GM18505 (cell line): Measurements from ENCODE around the gene PPM1N.

Experiments
- ATAC-seq: cut with Tn5 transposase; IDR thresholded peaks from one replicate; pipeline ENCODE4 v1.9.1; 2021; ENCODE audit not compliant: unreplicated experiment
- POLR2A ChIP-seq: IDR thresholded peaks from 4 replicates; pipeline ENCODE4 v1.6.1; 2011; ENCODE audit warnings: borderline replicate concordance; ENCODE audit not compliant: insufficient read depth, insufficient read length; ENCODE audit errors: extremely low read depth

Gene PPM1N

DNA sequence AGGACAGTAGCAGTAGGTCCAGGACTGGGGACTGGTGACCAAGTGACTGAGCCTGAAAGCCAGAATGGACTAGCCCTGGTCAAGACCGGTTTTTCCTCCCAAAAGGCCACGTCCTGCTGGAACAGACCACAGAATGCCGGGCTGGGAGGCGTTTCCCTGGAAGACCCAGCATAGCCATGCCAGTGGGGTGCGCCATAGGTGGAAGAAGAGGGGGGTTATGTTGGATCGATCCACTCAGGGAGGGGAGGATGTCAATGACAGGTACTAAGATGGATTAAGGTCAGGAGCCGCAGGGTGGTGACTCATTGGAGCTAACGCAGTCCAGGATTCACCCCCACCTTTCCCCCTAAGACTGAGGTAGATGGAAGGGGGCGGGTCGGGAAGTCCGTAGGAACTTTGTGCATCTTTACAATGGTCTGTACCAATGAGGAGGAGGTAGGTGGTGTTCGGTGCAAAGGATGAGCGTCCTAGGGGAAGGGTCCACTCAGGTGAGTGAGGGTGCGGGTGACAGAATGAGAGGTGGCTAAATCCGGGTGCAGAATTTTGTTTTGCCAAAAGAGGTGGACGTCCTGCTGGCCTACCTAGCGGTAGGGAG, 30.0 kb downstream of the PPM1N start:
- peak; percentile 42 for TF ChIP-seq POLR2A
- no peak for ATAC-seq

DNA sequence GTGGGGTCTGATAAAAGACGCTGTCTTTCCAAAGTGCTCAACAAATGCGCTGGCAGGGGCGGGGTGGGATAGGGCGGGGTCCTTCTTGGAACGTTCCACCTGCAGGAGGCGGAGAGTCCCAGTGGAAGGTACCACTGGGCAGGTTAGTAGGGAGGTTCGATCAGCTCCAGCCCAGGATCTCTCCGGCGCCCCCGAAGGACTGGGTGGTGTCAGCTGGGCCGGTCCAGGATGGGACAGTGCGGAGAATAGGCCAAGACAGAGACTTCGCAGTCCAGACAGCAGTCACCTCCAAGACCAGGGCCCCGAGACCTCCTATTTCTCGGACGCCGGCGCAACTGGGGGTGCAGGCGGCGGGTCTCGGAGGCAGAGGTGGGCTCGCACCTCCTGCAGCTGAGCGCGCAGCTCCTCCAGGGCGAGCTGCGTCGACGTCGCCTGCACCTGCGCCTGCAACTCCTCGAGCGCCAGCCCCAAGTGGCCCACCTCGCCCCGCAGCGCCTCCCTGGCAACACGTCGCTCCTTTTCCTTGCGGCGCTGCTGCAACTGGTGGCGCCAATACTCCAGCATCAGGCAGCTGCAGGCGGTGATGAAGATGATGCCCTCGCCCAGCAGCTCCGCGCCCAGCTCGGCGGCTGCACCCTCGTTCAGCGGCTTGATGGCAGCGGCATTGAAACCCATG, 30.6 kb downstream of the PPM1N start:
- no peak for ATAC-seq
- TF ChIP-seq POLR2A = no peak

DNA sequence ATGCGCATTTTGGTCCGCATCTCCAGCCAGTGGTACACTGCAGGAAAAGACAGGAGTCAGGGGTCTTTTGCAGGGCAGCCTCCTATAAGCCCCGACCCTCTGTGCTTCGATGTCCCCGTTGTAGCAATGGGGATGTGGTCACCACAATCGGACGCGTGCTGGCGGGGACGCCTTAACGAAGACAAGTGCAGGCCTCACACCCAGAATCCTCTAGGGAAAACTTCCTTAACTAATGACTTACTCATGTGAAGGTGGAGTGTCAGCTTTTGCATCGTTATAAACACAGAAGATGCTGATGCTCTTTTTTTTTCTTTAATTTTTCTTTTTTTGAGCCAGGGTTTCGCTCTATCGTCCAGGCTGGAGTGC, 31.2 kb downstream of the PPM1N start:
- no peak for ATAC-seq
- TF ChIP-seq POLR2A = no peak

DNA sequence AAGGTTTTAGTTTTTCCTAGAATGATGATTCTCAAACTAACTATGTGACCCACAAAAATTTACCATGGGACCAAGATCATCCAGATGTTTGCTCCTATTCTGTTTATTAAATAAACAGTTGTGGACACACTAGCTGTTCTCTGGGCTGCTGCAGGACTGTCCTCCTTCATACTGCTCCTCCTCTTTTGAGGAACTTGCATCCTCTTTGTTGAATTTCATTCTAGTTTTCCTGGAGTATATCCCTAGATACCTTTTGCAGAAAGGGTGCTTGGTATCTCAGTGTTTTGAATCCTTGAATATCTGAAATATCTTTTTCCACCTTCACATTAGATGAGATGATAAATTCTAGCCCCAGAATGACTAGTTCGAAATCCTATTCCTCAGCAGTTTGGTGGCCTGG, 33.1 kb downstream of the PPM1N start:
- no peak for TF ChIP-seq POLR2A

DNA sequence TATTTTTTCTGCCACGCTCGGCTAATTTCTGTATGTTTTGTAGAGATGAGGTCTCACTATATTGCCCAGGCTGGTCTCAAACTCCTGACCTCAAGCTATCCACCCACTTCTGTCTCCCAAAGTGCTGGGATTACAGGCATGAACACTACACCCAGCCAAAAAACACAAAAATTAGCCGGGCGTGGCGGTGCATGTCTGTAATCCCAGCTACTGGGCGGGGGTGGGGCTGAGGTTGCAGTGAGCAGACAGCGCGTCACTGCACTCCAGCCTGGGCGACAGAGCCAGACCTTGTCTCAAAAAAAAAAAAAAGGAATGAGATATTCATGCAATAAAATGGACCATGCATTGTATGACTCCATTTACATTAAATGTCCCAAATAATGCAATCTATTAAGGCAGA, 41.2 kb downstream of the PPM1N start:
- no peak for ATAC-seq
- no peak for TF ChIP-seq POLR2A

More for the DNA sequence above, 33.1 kb downstream of the PPM1N start:
- no peak for ATAC-seq

DNA sequence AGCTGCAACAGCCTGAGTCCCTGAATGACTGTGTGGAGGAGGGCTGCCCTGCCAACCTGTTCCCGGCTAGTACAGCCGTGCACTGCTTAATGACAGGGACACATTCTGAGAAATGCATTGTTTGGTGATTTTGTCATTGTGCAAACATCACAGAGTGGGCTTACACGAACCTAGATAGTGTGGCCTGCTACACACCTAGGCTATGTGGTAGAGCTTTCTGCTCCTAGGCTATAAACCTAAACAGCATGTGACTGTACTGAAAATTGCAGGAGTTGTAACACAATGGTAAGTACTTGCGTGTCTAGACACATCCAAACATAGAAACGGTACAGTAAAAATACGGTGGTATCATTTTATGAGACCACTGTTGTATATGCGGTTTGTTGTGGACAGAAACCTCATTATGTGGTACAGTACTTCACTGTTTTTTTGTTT, 44.0 kb downstream of the PPM1N start:
- no peak for TF ChIP-seq POLR2A
- no peak for ATAC-seq

DNA sequence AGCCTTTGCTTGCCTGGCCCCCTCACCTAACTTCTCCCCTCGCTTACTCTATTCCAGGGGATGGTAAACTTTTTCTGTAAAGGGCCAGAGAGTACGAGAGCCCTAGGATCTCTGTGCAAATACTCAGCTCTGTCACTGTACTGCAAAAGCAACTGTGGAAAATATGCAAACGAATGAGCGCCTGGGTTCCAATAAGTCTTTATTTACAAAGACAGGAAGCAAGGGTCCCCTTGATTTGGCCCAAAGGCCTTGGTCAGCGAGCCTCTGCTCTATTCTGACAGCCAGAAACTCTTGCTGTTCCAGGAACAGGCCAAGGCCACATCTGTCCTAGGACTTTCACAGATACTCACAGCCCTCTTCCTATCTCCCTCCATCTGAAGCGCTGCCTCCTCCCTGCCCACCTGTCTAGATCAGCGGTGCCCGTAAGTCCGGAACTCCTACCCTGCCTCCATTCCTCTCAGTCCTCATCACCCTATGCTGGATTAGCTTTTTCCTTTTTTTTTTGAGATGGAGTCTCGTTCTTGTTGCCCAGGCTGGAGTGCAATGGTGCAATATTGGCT, 49.0 kb downstream of the PPM1N start:
- no peak for TF ChIP-seq POLR2A
- ATAC-seq = no peak

DNA sequence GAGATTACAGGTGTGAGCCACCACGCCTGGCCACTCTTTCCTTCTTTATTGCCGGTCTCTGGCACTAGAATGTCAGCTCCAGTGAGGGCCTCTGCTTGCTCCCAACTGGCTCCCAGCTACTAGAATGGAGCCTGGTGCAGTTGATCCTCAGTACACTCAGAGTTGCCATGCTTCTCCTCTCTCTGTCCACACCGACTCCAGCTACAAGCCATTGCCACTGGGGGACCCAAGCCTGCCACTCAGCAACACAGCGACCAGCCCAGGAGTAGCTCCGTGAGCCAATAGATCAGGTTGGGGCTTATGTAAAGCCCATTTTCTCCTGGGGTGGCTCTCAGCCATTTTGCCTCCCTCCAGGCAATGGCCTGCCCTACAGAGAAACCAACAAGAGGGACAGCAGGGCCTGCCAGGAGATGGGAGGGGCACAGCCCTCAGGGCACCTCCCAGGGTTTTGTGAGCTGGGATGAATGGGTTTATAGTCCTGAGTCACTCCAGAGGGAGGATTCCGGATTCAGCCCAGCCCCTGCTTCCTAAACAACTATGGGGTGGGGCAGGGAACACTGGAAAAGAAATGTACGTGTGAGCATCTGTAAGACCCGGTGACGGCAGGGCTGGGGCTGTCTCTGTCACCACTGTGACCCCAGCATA, 49.8 kb downstream of the PPM1N start:
- no peak for TF ChIP-seq POLR2A
- no peak for ATAC-seq
